Amniotic epithelial cell (primary cell): ENCODE measurements around the gene ASB10.

ENCODE experiments used
- DNase-seq: peaks from one replicate; pipeline ENCODE4 v3.0.0-alpha.2; 2010; ENCODE audit warnings: low read depth

The ASB10 gene

DNA sequence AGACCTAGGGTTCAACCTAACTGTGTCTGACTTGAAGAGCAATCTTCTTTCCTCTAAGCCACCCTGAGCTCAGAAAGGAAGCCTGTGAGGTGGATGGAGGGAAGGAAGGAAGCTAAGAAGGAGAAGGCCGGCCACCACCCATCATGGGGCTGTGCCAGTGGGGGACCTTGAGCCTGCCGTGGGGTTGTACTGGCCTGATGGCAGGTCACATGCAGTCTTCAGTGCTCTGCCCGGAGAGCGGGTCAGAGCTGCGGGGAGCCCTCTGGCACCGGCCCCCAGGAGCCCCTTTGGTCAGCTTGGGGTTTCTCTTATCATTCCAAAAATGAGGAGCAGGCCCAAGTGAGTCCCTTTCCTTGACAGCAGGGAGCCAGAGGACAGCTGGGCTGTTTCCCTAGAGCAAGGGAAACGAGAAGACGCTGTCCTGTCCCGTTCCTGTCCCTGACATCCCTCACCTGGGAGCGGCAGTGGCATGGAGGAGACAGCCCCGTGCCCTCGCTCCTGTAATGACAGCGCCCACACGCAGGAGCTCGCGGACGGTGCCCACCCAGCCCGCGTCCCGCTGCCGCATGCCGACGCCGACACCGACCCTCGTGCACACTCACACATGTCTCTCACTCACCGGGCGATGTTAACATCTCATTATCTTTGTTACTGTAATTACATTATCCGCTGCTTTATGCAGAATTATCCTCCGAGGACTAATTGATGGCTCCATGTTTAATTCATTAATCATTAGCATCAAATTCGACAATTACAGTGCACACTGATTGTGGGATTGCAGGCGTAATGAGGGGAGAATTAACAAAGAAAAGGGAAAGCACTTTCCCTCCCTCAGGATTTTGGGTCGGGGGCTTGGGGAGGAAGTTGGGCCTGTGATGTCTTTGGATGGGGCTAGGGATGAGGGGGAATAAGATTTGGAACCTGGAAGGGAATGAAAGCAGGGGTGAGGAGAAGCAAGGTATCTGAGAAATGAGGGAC, 50.9 kb downstream of the ASB10 start:
- no peak for DNase-seq

DNA sequence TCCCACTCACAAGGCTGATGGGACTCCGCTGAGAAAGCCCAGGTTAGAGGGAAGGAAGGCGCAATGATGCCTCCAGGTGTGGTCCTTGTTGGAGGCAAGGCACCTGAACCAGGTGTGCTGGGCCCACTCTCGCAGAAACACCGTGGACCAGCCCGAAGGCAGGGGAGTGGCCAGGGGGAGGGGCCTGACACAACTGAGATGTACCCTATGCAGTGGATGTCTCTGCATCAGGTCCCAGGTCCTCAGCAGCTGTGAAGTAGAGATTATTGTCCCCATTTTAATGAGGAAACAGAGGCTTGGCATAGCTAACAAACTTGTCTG, 51.6 kb downstream of the ASB10 start:
- no peak for DNase-seq

DNA sequence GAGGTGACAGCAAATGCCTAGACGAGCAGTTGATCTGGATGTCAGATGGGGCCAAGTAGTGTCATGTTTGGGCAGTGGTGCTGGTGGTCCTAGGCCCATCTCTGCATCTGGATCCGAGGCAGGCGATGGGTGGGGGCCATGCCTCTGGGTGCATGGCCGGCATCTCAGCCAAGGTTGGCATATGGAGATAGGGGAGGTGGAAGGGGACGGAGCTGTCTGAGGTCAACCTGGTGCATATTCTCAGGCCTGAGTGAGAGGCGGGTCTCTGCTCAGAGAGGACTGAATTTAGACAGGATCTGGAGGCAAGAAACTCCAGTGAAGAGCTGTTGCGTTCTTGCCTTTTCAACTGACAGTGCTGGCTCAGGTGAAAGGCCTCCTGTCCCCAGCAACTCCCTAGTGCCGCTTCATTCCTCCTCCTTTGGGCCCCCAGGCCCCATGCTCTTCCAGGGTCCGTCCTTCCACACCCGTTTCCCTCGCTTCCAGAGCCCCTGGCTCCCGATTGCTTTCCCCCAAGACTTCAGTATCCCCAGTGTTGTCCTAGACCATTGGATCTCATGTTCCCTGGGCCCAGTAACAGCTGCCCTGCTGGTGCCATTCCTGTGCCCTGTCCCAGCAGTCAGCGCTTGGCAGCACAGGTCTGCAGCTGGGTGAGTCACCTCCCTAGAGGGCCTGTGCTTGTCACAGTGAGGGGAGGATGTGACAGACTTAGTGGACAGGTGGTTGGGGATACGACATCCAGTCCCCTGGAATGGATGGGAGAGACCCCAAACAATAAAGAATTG, 52.1 kb downstream of the ASB10 start:
- DNase-seq = no peak

DNA sequence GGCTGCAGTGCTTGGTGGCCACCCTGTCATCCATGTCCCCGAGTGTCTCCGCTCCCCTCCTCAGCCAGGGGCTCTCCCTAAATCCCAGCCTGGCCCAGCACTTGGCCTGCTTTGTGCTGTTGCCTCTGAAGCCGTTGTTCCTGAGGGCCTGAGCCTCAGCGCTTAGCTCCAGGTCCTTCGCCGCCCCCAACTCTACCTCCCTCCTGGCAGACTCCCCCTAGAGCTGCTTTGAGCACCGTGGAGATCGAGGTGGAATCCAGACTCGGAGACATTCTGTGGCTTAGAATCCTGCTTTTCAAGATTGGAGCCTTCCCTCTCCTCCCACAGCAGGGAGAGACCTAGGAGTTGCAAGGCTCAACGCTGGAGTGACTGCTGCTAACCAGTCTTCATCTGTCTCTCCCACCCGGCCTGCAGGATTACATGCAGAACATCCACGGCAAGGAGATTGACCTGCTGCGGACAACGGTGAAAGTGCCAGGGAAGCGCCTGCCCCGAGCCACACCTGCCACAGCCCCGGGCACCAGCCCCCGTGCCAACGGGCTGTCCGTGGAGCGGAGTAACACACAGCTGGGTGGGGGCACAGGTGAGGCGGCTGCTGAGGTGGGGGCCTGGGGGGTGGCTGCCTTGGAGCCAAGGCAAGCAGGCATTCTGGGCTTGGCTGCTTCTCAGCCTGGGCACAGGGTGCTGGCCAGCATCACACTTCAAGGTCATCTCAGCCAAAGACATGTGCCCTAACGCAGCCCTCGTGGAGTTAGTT, 52.9 kb downstream of the ASB10 start:
- no peak for DNase-seq

DNA sequence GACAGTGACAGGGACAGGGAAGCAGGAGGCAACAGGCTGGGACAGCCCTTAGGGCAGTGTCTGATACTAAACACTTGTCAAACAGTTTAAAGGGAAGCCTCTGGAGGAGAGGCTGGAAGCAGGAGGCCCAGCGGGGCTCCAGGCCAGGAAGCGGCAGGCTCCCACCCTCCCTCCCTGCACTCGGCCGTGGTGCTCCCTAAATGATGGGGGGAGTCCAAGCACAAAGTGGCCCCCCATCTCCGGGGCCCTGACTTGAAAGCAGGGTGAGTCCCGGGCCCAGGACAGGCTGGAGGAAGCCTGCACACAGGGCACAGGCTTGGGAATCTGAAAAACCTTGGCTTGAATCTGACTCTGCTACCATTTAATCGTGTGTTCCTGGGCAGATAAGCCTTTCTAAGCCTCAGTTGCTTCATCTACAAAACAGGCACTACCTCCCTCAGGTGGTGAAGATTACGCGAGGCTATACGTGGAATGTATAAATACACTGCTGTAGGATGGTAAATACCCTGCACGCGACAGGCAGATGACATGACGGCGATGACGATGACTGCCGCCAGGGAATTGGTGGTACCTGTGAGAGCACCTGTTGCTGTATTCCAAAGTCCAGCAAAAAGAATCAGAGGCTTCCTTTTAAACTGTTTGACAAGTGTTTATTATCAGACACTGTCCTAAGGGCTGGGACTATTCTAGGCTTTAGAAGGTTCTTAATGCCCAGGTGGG, 53.6 kb downstream of the ASB10 start:
- no peak for DNase-seq

DNA sequence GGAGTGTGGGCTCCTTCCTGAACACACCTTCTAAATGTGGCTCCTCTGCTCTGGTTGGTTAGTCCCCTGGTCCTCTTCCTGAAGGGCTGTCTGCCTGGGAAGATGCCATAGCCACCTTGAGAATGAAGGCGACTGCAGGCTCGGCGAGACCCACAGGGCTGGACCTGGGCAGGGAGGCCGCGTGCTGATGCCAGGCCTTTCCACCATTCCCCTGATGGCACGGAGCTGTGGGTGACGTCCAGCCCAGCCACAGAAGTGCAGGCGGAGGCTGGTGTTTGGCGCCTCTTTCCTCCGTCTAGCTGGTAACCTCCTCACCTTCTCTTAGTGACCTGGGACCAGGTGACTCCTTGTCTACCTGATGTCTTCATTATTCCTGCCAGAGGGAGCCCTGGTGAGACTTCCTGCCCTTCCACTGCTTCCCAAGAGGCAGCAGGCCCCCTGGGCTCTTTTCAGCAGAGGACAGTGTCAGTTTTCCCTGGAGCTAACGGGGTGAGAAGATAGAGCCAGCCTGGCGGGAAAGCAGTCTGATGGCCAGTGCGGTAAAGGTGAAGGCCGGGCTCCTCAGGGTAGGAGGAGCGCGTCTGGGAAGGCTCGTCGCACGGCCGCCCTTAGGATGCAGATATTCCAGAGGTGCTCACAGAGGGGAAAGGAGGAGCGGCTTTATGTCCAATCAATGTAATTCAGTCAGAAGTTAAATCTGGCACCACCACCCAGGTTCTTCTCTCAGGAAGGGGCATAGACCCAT, 54.4 kb downstream of the ASB10 start:
- no peak for DNase-seq

DNA sequence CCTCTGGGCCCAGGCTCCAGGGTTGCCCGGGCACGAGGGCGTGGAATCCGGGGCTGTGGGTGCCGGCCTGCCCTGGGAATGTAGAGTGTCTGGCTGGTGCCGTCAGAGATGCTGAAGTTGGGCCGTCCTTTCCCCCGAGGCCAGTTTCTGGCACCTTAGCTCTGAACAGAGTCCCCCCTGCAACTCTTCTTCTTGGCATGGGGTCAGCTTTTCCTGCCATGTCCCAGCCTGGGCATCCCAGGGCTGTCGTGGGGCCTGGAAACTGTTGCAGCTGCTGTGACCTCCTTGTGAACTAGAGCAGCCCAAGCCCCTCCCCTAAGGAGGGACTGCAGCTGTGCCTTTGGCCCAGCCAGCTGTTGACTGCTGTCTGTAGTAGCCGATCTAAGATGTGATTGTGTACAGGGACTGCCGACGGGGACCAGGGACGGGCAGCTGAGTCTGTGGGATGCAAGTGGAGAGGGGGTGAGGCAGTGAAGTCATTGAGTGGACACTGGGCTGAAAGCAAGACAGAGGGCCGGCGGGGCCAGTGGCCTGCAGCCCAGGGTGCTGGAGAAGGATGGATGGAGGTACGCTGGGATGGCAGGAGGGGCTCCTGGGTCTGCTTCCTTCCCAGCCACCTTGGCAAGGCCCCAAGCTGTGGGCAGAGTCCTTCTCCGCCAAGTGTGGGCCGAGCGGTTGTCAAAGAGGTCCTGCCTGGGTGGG, 55.3 kb downstream of the ASB10 start:
- DNase-seq = no peak

DNA sequence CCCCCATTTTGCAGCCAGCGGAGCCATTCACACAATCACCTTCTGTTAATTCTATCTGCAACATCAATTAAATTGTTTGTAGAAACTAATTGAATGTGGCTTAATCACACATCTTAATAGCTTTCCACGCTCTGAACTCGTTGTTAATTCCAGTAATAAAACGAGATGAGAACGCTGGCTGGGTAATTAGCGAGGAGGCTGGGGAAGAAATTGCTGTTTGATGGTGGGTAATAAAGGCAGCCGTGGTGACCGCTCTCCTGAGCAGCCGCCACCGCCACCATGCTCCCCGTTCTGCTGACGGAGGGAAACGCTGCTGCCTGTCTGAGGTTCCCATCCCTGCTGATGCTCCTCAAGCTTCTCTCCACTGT, 55.8 kb downstream of the ASB10 start:
- DNase-seq = no peak

DNA sequence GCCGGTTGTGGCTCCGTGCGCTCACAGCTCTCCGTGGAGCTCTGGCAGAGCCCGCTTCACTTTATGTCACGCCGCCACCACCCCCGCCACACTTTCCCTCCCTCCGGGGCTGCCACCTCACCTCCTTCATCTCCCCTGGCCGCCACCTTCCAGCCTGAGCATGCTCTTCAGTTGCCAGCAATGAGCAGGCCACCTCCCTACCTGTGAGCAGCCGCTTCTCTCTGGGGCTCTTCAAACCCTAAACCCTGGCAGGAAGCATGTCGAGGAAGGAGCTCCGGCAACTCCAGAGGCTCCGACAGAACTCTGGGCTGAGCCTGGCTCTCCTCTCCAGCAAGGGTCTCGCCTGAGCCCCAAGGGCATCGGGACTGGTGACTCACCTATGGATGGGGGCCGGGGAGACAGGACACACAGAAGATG, 56.3 kb downstream of the ASB10 start:
- DNase-seq = no peak

DNA sequence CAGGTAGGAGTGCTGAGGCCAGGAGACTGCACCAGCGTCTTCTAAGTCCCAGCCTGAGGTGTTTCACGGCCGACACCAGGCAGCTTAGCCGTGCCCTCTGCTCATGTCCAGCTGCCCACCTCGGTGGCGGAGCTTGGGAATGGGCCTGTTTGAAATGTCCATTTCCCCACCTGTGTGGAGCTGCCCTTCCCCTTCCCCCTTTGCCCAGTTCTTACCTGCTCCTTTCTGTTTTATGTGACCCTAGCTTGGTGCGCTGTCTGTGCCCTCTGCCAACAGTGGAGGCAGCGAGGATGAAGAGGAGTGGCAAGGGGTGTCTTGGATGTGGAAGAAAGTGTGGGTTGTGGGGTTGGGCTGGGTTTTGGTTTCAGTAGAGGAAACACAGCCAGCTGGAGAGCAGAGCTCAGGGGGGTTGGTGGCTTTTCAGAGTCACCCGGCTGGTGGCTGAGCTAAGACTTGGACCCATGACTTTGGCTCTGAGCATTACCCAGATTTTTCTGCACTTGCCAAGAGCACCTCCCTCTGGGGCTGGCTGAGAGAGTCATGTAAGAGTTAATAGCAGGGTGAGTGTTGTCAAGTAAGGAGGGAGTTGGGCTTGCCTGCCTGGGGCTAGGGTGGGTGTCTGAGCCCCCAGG, 57.0 kb downstream of the ASB10 start:
- DNase-seq = no peak

DNA sequence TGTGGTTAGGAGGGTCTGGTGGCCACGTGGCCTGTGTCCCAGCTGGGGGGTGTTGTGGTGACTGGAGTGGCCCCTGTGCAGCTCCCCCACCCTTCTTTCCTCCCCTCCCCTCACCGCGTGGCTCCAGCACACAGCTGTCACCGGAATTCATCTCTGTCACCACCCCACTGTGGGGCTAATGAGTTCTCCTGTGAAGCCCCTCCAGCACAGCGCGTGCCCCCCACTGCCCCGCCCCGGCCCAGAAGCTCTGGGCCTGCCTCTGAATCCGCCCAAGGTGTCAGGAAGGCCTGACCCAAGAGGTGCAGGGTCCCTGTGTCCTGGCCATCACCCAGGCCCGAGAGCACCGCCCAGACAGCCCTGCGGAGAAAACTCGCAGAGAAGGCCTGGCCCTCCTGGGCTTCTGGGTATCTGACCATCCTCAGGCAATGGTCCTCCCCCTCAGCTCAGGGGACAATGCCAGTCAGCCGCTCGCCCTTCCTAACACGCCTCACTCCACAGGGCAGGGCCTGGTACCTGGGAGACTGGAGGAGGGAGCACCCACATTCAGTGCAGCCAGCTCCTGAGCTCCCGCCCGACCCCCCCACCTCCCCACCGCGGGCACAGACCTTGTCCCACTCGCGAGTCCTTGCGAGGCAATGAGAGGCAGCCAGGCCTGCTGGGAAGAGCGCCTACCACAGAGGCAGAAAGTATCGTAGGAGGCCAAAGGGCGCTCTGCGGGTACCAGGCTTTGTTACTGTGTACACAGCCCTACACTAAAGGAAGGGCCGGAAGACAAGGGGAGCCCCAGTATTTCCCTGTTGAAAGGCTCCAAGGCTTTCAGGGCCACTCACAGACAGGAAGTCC, 57.7 kb downstream of the ASB10 start:
- DNase-seq = no peak

DNA sequence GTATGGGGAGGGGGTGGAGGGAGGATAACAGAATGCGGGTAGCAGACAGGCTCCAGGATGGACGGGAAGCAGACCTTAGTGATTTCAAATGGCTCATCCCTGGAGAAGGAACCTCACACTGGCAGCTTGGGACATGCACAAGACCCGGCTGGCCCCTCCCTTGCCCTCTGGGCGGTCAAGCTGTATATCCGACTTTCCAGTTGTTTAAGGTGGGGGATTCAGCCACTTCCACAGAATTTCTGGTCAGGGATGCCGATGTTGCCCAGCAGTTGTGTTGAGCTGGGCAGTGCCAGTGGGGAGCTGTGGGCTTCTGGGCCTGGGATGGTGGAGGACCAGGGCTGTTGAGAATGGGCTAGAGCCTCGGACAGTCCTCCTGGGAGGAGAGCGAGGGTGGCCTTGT, 58.3 kb downstream of the ASB10 start:
- DNase-seq = no peak

DNA sequence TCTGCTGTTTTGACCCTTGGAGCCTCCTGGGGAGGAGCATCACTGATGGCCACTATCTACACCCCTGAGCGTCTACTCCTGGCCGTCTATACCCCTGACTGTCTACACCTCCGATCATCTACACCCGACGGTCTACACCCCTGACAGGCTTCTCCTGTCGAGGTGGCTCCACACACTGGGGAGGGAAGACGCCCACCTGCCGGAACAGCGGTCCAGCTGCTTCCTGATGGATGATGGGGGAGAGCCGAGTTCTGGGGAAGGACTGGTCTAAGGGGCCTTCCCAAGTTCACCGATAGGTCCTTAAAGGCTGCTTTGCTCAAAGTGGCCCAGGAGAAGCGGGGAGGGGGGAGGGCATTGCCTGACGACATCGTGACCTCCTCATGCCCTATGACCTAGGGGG, 58.9 kb downstream of the ASB10 start:
- DNase-seq = no peak

DNA sequence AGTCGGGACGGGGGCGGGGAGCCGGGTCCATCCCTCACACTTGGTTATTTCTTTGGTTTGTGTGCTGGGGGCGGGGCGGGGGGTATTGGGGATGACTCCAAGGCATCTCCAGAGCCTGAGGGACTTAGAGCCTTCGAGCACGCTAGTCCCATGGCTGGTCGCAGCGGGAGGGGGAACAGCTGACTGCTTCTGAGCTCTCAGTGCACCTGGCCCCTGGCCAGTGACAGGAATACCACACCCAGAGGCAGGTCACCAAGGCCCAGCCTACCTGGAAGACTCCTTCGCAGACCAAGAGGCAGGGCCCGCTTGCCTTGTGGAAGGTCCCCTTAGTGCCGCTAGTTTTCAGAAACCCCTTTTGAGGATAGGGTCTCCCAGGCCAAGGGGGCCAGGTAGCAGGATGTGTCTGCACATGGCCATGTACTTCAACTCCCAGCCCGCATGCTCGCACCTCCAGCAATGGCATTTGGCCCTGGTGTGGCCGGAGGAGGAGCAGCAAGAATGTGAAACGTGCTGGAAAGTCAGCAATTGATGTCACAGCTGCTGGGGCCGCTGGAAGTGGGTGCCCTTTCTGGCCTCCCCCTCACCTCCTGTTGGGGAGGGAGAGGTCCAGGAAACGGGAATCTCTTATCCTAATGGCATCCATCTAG, 60.4 kb downstream of the ASB10 start:
- DNase-seq = no peak

DNA sequence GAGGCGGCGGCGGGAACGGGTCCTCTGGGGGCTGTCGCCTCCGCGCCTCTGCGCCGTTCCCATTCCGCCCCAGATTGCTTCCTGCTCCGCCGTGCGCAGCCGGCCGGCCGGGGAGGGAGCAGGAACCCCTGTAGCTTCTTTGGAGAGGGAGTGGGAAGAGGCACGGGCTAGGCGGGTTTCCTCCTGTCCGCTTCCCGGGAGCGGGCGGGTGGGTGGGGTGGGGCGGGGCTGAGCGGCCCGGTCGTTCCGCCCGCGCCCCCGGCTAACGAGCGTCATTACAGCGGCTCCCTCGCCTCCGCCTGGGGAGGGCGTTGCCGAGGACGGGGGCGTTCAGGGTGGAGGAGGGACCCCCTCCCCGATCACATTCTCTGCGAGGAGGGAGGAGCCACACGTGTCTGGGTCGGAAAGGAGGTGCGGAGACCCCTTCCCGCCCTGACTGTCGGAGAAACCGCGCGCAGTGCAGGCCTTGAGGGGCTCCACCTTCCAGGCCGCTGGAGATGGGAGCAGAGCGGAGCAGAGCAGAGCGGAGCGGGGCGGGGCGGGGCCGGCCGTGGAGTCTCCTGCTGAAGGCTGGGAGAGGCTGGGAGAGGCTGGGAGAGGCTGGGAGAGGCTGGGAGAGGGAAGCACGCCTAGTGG, 61.1 kb downstream of the ASB10 start:
- DNase-seq = no peak
